ENCODE results near the gene MPO. TPM values are rescaled to one million over a fixed set of nuclear protein-coding genes. Genes with fewer than 3 reads are reported as not detected.

Gene MPO
- total and polyA plus RNA-seq, 2 of the 8 experiments (the other 6 are each of a cell fraction or from before 2014, with no cell fraction given): 0.06 to 0.74 TPM

DNA sequence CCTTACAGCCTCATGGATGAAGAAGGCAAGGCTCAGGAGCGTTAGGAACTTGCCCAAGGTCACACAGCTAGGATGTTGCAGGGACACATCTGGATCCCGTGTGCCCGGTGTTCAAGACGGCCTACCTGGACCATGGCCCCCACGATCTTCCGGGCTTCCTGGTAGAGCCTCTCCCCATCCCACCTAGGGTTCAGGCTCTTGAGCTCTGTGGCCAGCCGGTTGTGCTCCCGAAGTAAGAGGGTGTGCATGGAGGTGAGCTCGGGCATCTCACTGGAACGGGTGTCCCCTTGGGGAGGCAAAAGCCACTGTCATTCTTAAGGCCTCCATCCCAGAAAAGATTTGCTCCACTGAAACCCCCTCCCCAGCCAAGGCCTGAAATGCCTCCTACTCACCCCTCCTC lies 5.3 kb downstream of the MPO start:
- no peaks in the 10 kb centered on the region for H3K79me1 ChIP-seq (ENCODE audit: low read depth, low read length)
- no peak overlapping the region for H3K56ac ChIP-seq (replicated peaks; ENCODE audit: insufficient read length, low read depth, low read length)
- peaks cover 0 to 8% (median 0%) of the 10 kb centered on the region in 4 experiments; a peak in 3 of 7 replicates for H3K27me3 ChIP-seq (replicated peaks in 1 of 4; ENCODE audit: control insufficient read depth in 3 of 4, extremely low read depth in 1 of 4, insufficient read depth in 3 of 4, low read length in 3 of 4)
- H2BK5ac ChIP-seq (ENCODE audit: low read depth, low read length): no peak overlapping the region
- H2BK12ac ChIP-seq (ENCODE audit: low read depth, low read length): no peak overlapping the region
- FAIRE-seq: no peak
- H3K79me2 ChIP-seq (ENCODE audit: control insufficient read depth in 1 of 2, insufficient read depth in 2 of 2, low read length in 2 of 2): no peaks in the 10 kb centered on the region
- no peak overlapping the region for H2AK5ac ChIP-seq (ENCODE audit: low read depth, low read length)
- POLR2A ChIA-PET (ENCODE audit: partially characterized antibody): interaction anchor here (1.3 kb wide), 1 partner anchor 31 kb away, joined by 4 read pairs; no protein-coding TSS in a partner anchor
- no peak overlapping the region for H3K4ac ChIP-seq (replicated peaks; ENCODE audit: insufficient read length, low read depth, low read length)
- H2BK20ac ChIP-seq (ENCODE audit: low read length): no peak overlapping the region
- no peak overlapping the region for H2BK15ac ChIP-seq (ENCODE audit: low read length)
- H3K9me3 ChIP-seq (ENCODE audit: insufficient read depth in 2 of 2, low read depth in 1 of 2, low read length in 1 of 2): no peaks in the 10 kb centered on the region
- no peaks in the 10 kb centered on the region for H3K36me3 ChIP-seq (ENCODE audit: control insufficient read depth in 2 of 4, insufficient read depth in 4 of 4, low read length in 3 of 4)
- H3K4me2 ChIP-seq (ENCODE audit: insufficient read depth in 1 of 2, low read depth in 2 of 2, low read length in 2 of 2): no peak overlapping the region
- H3K18ac ChIP-seq (ENCODE audit: extremely low read depth, low read length): no peak overlapping the region
- no peak overlapping the region for H2AFZ ChIP-seq (ENCODE audit: low read length)
- no peak overlapping the region for H3K9ac ChIP-seq (replicated peaks in 1 of 4; ENCODE audit: extremely low read depth in 1 of 4, low read depth in 3 of 4, low read length in 3 of 4)
- H2BK120ac ChIP-seq (replicated peaks; ENCODE audit: low read depth, low read length): no peak overlapping the region
- no peak for DNase-seq (ENCODE audit: low read depth in 1 of 2, low spot score in 2 of 2)
- no peak overlapping the region for H4K8ac ChIP-seq (ENCODE audit: extremely low read depth, insufficient read depth, low read length)
- 85% methylated on average over 10 of the region's 10 CpGs; no CpG with 5 or more reads in 1 of the 2 experiments for WGBS, 2 experiments (ENCODE audit: extremely low coverage in 1 of 2, insufficient coverage in 1 of 2, insufficient read length in 1 of 2, insufficient replicate concordance in 2 of 2, low coverage in 1 of 2, low lambda C conversion rate in 2 of 2, missing lambda C conversion rate in 1 of 2)
- H4K91ac ChIP-seq (replicated peaks; ENCODE audit: insufficient read length, low read length): no peak overlapping the region
- no peak overlapping the region for H4K5ac ChIP-seq (ENCODE audit: insufficient read length, low read depth, low read length)
- no peak overlapping the region for H3K27ac ChIP-seq (ENCODE audit: low read depth, low read length)
- no peaks in the 10 kb centered on the region for H4K20me1 ChIP-seq (replicated peaks in 1 of 2; ENCODE audit: control insufficient read depth in 1 of 2, insufficient read depth in 2 of 2, low read length in 2 of 2)
- H3K4me3 ChIP-seq (ENCODE audit: extremely low read depth in 1 of 4, insufficient read depth in 2 of 4, low read depth in 3 of 4, low read length in 4 of 4): no peak overlapping the region
- peaks cover 0 to 3% (median 0%) of the 10 kb centered on the region in 4 experiments; a peak in 1 of 7 replicates for H3K4me1 ChIP-seq (replicated peaks in 1 of 4; ENCODE audit: control insufficient read depth in 3 of 4, insufficient read depth in 4 of 4, low read length in 3 of 4)
- no peaks in the 10 kb centered on the region for H3K23me2 ChIP-seq (ENCODE audit: low read depth, low read length)
- CTCF ChIA-PET (ENCODE audit: partially characterized antibody): interaction anchor here (1.0 to 7.9 kb wide), 17 partner anchors 8 to 177 kb away, joined by 3 to 75 read pairs (median 5); partner anchors contain the start of gene SUPT4H1
- no peak overlapping the region for H3K23ac ChIP-seq (ENCODE audit: insufficient read length)
- no peak overlapping the region for H3K14ac ChIP-seq (ENCODE audit: insufficient read length)
- TF ChIP-seq BCL11A (IDR thresholded peaks at IDR 0.05; ENCODE audit: low read depth in 2 of 2, low read length in 2 of 2): no peak
- TF ChIP-seq TAF1 (IDR thresholded peaks at IDR 0.05; ENCODE audit: low read depth, low read length): no peak
- no peak for TF ChIP-seq NRF1 (IDR thresholded peaks at IDR 0.05; ENCODE audit: low read depth, low read length)
- no peak for TF ChIP-seq ASH2L (IDR thresholded peaks at IDR 0.05; ENCODE audit: low read length)
- TF ChIP-seq, protein P1, sequence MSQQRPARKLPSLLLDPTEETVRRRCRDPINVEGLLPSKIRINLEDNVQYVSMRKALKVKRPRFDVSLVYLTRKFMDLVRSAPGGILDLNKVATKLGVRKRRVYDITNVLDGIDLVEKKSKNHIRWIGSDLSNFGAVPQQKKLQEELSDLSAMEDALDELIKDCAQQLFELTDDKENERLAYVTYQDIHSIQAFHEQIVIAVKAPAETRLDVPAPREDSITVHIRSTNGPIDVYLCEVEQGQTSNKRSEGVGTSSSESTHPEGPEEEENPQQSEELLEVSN (IDR thresholded peaks at IDR 0.05): no peak
- TF ChIP-seq TCF12 (IDR thresholded peaks at IDR 0.05; ENCODE audit: low read depth, low read length): no peak
- TF ChIP-seq MAX (IDR thresholded peaks at IDR 0.05): no peak
- no peak for TF ChIP-seq BACH1 (IDR thresholded peaks at IDR 0.05; ENCODE audit: low read length)
- no peak for TF ChIP-seq SP4 (IDR thresholded peaks at IDR 0.05; ENCODE audit: low read length)
- TF ChIP-seq SP1 (IDR thresholded peaks at IDR 0.05; ENCODE audit: low read depth, low read length): no peak
- no peak for TF ChIP-seq GTF2F1 (IDR thresholded peaks at IDR 0.05; ENCODE audit: borderline replicate concordance, low read depth, low read length)
- no peak for TF ChIP-seq ZNF274 (IDR thresholded peaks at IDR 0.05; ENCODE audit: borderline replicate concordance, extremely low read depth, low read length)
- no peak for TF ChIP-seq RBBP5 (IDR thresholded peaks at IDR 0.05; ENCODE audit: borderline replicate concordance, low read depth, low read length)
- TF ChIP-seq POLR2AphosphoS5 (IDR thresholded peaks at IDR 0.05; ENCODE audit: low read depth, low read length): no peak
- TF ChIP-seq KDM5A (IDR thresholded peaks at IDR 0.05; ENCODE audit: low read length): no peak
